NCI-H526 (cell line): ENCODE measurements around the gene KLRC3.
"Not testable (repeated sequence)": the region's sequence is repeated elsewhere in the genome, so short reads cannot be mapped to it uniquely, and the experiment has no call there.

Experiments used
- DNase-seq, 2 experiments: peaks; one replicate each; lab custom pipeline; 2025; lab: John Stamatoyannopoulos, UW

The KLRC3 gene

GRCh38 chr12:10368206-10369171 lies 51.9 kb downstream of the KLRC3 start:
- no peak for DNase-seq

GRCh38 chr12:10367714-10368113 lies 52.7 kb downstream of the KLRC3 start:
- DNase-seq: not testable (repeated sequence)

GRCh38 chr12:10366875-10367274 lies 53.5 kb downstream of the KLRC3 start:
- peak; percentile 28 to 51 for DNase-seq

- peak in 1 of 2 experiments; percentile 63 for DNase-seq
Observed at GRCh38 chr12:10365696-10366405, 54.5 kb downstream of the KLRC3 start.

- DNase-seq: peak; percentile 88 to 91
Observed at GRCh38 chr12:10364815-10365622, 55.4 kb downstream of the KLRC3 start.

GRCh38 chr12:10363914-10364814 lies 56.2 kb downstream of the KLRC3 start:
- peak; percentile 75 to 79 for DNase-seq

- DNase-seq: no peak
Observed at GRCh38 chr12:10363658-10363913, 56.8 kb downstream of the KLRC3 start.

GRCh38 chr12:10362828-10363657 lies 57.4 kb downstream of the KLRC3 start:
- peak in 1 of 2 experiments; percentile 24 for DNase-seq

GRCh38 chr12:10362325-10362724 lies 58.1 kb downstream of the KLRC3 start:
- DNase-seq: no peak
